NCI-H146 treated with DMSO at 0.1 percent for 48 hours (cell line): ENCODE data around the gene FOSL2.
A peak's percentile ranks its signal among the peaks of the same experiment; 100 is the strongest.

ENCODE experiments used
- DNase-seq: peaks from one replicate; lab custom pipeline; 2025; ENCODE audit not compliant: unreplicated experiment; lab: John Stamatoyannopoulos, UW

Gene FOSL2

GRCh38 chr2:28394331-28394877 is 1.7 kb downstream of the FOSL2 start:
- no peak for DNase-seq

GRCh38 chr2:28394997-28395333 is 2.3 kb downstream of the FOSL2 start:
- no peak for DNase-seq

GRCh38 chr2:28395334-28396061 is 2.8 kb downstream of the FOSL2 start:
- no peak for DNase-seq

GRCh38 chr2:28397043-28397381 is 4.4 kb downstream of the FOSL2 start:
- no peak for DNase-seq

GRCh38 chr2:28398101-28398834 is 5.6 kb downstream of the FOSL2 start:
- DNase-seq = no peak

GRCh38 chr2:28399289-28399688 is 6.6 kb downstream of the FOSL2 start:
- no peak for DNase-seq

- no peak for DNase-seq
Measured at GRCh38 chr2:28399956-28400355, 7.3 kb downstream of the FOSL2 start.

GRCh38 chr2:28400419-28400818 is 7.8 kb downstream of the FOSL2 start:
- DNase-seq = peak; percentile 30

GRCh38 chr2:28400921-28401320 is 8.3 kb downstream of the FOSL2 start:
- no peak for DNase-seq

- no peak for DNase-seq
Measured at GRCh38 chr2:28401411-28401810, 8.8 kb downstream of the FOSL2 start.

- no peak for DNase-seq
Measured at GRCh38 chr2:28401948-28402550, 9.4 kb downstream of the FOSL2 start.

- no peak for DNase-seq
Measured at GRCh38 chr2:28403370-28403956, 10.8 kb downstream of the FOSL2 start.

- no peak for DNase-seq
Measured at GRCh38 chr2:28404086-28404485, 11.4 kb downstream of the FOSL2 start.

GRCh38 chr2:28405537-28405936 is 12.9 kb downstream of the FOSL2 start:
- DNase-seq = no peak

GRCh38 chr2:28406276-28407096 is 13.8 kb downstream of the FOSL2 start:
- DNase-seq = no peak

GRCh38 chr2:28407131-28407975 is 14.7 kb downstream of the FOSL2 start:
- DNase-seq = no peak

- no peak for DNase-seq
Measured at GRCh38 chr2:28407976-28408690, 15.5 kb downstream of the FOSL2 start.

GRCh38 chr2:28408764-28409599 is 16.3 kb downstream of the FOSL2 start:
- no peak for DNase-seq
